BLaER1 (cell line): ENCODE measurements around the gene TAC3.
"Not testable (repeated sequence)": the region's sequence is repeated elsewhere in the genome, so short reads cannot be mapped to it uniquely, and the experiment has no call there.

Experiments used
- H3K27ac ChIP-seq: shearing (Covaris generic); formaldehyde crosslinking; 2 replicates; pipeline ENCODE4 v1.8.1; 2022
- H3K27me3 ChIP-seq: shearing (Covaris generic); formaldehyde crosslinking; 2 replicates; pipeline ENCODE4 v1.8.1; 2022
- H3K36me3 ChIP-seq: shearing (Covaris generic); formaldehyde crosslinking; 2 replicates; pipeline ENCODE4 v1.8.1; 2022
- H3K4me1 ChIP-seq: shearing (Covaris generic); formaldehyde crosslinking; 2 replicates; pipeline ENCODE4 v1.8.1; 2022
- H3K4me2 ChIP-seq: shearing (Covaris generic); formaldehyde crosslinking; 2 replicates; pipeline ENCODE4 v1.8.1; 2022
- H3K4me3 ChIP-seq: shearing (Covaris generic); formaldehyde crosslinking; 2 replicates; pipeline ENCODE4 v1.8.1; 2022
- H3K9ac ChIP-seq: shearing (Covaris generic); formaldehyde crosslinking; 2 replicates; pipeline ENCODE4 v1.8.1; 2022
- H3K9me3 ChIP-seq: shearing (Covaris generic); formaldehyde crosslinking; 2 replicates; pipeline ENCODE4 v1.8.1; 2022
- H4K20me1 ChIP-seq: shearing (Covaris generic); formaldehyde crosslinking; 2 replicates; pipeline ENCODE4 v1.8.1; 2022

Gene TAC3

DNA sequence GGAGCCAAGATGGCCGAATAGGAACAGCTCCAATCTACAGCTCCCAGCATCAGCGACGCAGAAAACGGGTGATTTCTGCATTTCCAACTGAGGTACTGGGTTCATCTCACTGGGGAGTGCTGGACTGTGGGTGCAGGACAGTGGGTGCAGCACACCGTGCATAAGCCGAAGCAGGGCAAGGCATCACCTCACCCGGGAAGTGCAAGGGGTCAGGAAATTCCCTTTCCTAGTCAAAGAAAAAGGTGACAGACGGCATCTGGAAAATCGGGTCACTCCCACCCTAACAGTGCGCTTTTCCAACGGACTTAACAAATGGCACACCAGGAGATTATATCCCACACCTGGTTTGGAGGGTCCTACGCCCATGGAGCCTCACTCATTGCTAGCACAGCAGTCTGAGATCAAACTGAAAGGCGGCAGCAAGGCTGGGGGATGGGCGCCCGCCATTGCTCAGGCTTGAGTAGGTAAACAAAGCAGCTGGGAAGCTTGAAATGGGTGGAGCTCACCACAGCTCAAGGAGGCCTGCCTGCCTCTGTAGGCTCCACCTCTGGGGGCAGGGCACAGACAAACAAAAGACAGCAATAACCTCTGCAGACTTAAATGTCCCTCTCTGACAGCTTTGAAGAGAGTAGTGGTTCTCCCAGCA is 50.2 kb downstream of the TAC3 start:
- H3K9ac ChIP-seq, H3K36me3 ChIP-seq, H3K4me2 ChIP-seq, H3K4me1 ChIP-seq, H3K27me3 ChIP-seq, H3K4me3 ChIP-seq, H3K27ac ChIP-seq, H4K20me1 ChIP-seq: not testable (repeated sequence)
- peaks cover 18% of the 10 kb centered on the region for H3K9me3 ChIP-seq

DNA sequence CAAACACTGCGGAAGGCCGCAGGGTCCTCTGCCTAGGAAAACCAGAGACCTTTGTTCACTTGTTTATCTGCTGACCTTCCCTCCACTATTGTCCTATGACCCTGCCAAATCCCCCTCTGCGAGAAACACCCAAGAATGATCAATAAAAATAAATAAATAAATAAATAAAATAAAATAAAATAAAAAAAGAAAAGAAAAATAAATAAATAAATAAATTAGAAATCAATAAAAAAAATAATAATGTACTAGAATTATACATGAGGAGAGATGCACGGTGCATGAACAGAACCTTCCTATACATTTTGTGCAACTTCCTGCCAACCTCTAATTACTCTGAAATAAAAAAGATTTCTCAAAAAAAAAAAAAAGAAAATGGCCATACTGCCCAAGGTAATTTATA is 51.2 kb downstream of the TAC3 start:
- H3K9me3 ChIP-seq: peaks cover 18% of the 10 kb centered on the region
- H3K9ac ChIP-seq, H3K4me2 ChIP-seq, H3K4me3 ChIP-seq, H3K27ac ChIP-seq, H3K36me3 ChIP-seq, H4K20me1 ChIP-seq, H3K27me3 ChIP-seq, H3K4me1 ChIP-seq: not testable (repeated sequence)

GRCh38 chr12:56963557-56963956 is 52.8 kb downstream of the TAC3 start:
- H3K27ac ChIP-seq, H3K27me3 ChIP-seq, H3K4me1 ChIP-seq, H3K4me3 ChIP-seq, H4K20me1 ChIP-seq, H3K4me2 ChIP-seq, H3K36me3 ChIP-seq, H3K9ac ChIP-seq: not testable (repeated sequence)
- H3K9me3 ChIP-seq: peaks cover 21% of the 10 kb centered on the region

DNA sequence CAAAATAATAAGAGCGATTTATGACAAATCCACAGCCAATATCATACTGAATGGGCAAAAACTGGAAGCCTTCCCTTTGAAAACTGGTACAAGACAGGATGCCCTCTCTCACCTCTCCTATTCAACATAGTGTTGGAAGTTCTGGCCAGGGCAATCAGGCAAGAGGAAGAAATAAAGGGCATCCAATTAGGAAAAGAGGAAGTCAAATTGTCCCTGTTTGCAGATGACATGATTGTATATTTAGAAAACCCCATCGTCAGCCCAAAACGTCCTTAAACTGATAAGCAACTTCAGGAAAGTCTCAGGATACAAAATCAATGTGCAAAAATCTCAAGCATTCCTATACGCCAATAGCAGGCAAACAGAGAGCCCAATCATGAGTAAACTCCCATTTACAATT is 54.1 kb downstream of the TAC3 start:
- H3K27me3 ChIP-seq, H3K4me2 ChIP-seq, H4K20me1 ChIP-seq, H3K4me1 ChIP-seq, H3K36me3 ChIP-seq, H3K4me3 ChIP-seq, H3K27ac ChIP-seq, H3K9ac ChIP-seq: not testable (repeated sequence)
- peaks cover 30% of the 10 kb centered on the region for H3K9me3 ChIP-seq
